Measurements from ENCODE around the gene ZNF555. TPM values are rescaled to one million over a fixed set of nuclear protein-coding genes. Genes with fewer than 3 reads are reported as not detected.
A peak's percentile ranks its signal among the peaks of the same experiment; 100 is the strongest.
"Not testable (repeated sequence)": the region's sequence is repeated elsewhere in the genome, so short reads cannot be mapped to it uniquely, and the experiment has no call there.

ZNF555 gene
- total RNA-seq, 2 donors from 2014 or later: 1.3 to 2.8 TPM

DNA sequence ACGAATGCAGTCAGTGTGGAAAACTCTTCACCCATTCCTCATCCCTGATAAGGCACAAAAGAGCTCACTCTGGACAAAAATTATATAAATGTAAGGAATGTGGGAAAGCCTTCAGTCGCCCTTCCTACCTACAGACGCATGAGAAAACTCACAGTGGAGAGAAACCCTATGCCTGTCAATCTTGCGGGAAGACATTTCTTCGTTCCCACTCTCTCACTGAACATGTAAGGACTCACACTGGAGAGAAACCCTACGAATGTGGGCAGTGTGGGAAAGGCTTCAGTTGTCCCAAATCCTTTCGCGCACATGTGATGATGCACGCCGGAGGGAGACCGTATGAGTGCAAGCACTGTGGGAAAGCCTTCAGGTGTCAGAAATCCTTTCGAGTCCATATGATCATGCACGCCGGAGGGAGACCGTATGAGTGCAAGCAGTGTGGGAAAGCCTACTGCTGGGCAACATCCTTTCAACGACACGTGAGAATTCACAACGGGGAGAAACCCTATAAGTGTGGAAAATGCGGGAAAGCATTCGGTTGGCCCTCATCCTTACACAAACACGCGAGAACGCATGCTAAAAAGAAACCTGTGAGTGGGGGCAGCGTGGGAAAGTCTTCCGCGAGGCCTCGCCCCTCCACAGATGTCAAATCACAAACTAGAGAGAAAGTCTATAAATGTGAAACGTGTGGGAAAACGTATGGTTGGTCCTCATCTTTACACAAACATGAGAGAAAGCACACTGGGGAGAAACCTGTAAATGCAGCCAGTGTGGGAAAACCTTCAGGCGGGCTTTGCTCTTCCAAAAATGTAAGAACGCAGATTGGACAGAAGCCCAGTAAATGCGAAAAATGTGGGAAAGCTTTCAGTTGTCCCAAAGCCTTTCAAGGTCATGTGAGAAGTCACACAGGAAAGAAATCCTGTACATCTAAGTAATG lies 36.4 kb downstream of the ZNF555 start:
- ATAC-seq (no peak), DNase-seq (ENCODE audit: low spot score in 2 of 2) (no peak)
- peaks cover 12 to 17% of the 10 kb centered on the region in 2 donors for H3K36me3 Mint-ChIP-seq
- no peak overlapping the region for H3K27ac Mint-ChIP-seq
- H3K9me3 Mint-ChIP-seq: peaks cover 0 to 6% of the 10 kb centered on the region in 2 donors

DNA sequence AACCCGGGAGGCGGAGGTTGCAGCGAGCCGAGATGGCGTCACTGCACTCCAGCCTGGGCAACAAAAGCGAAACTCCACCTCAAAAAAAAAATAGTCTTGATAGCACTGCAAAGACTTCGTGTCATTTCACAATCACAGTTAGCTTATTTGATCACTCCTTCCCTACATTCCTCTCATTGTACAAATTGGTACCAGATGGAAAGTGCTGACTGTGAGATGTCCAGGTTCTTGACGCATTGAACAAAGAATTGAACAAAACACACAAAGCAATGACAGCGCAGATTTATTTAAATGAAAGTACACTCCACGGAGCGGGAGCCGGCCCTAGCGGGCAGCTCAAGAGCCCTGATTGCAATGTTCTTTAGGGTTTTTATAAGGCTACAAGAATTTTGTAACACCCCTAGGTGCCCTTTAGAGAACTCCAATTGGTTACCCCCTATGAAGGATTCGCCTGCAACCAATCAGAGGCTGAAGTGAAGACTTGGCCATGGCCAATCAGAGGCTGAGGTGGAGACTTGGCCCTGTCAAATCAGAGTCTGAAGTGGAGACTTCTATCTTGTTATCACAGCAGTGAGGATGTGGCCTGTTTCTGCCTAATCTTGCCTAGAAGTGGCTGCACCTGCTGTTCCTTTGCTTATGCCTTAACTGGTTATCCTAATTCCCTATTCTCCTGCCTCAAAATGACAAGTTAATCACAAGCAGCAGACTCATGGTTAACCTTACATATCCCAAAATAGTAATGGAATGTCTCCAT lies 42.6 kb downstream of the ZNF555 start:
- no peaks in the 10 kb centered on the region for H3K36me3 Mint-ChIP-seq
- peaks cover 0 to 5% of the 10 kb centered on the region in 2 donors for H3K9me3 Mint-ChIP-seq
- no peak for ATAC-seq
- DNase-seq (ENCODE audit: low spot score in 2 of 2): no peak
- no peak overlapping the region for H3K27ac Mint-ChIP-seq

GRCh38 chr19:2885736-2886135 lies 44.5 kb downstream of the ZNF555 start:
- Mint-ChIP-seq H3K36me3 (no peaks in the 10 kb centered on the region), H3K27ac (no peak overlapping the region), H3K9me3 (no peaks in the 10 kb centered on the region)
- DNase-seq (ENCODE audit: low spot score in 2 of 2) (no peak), ATAC-seq (no peak)

- peak overlapping the region in 1 of 2 donors; percentile 25 for H3K27ac Mint-ChIP-seq
- peak; percentile 37 to 49 for ATAC-seq
- DNase-seq (ENCODE audit: low spot score in 2 of 2): no peak
- H3K36me3 Mint-ChIP-seq: no peaks in the 10 kb centered on the region
- H3K9me3 Mint-ChIP-seq: no peaks in the 10 kb centered on the region
These were observed 46.2 kb downstream of the ZNF555 start for GRCh38 chr19:2887391-2887914.

DNA sequence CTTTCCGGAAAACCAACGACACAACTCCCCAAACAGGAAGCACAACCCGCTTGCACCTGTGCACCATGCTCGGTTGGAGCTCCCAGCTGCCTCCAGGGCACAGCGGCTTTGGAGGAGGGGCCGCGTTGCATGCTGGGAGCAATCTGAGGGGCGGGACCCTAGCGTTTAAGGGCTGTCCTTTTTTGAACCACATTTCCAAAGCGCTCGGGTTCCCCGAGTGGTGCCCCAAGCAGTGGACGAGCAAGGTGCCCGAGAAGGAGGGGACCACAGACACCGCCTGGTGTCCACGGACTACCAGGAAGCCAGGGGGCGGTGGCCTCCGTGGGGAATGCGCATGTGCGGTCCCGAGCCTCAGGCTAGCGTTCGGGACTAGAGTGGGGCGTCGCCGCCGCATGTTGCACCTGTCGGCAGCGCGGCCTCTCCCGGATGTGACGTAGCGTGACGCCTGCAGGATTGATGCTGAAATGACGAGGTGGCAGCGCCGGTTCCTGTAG lies 47.5 kb downstream of the ZNF555 start:
- no peaks in the 10 kb centered on the region for H3K36me3 Mint-ChIP-seq
- DNase-seq (ENCODE audit: low spot score in 2 of 2) (peak; percentile 31 to 66), ATAC-seq (peak; percentile 68 to 73)
- H3K27ac Mint-ChIP-seq: no peak overlapping the region
- H3K9me3 Mint-ChIP-seq: no peaks in the 10 kb centered on the region

DNA sequence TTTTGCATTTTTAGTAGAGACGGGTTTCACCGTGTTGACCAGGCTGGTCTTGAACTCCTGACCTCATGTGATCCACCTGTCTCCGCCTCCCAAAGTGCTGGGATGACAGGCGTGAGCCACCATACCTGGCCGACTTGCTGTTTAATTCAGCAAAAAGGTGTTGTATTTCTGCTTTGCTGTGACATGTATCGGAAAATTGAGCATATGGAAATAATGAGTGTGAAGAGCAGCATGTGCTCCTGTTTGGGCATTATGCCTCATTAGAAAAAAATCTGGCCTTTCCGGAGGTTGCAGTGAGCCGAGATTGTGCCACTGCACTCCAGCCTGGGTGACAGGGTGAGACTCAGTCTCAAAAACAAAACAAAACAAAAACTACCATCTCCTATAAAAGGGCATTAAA lies 49.3 kb downstream of the ZNF555 start:
- not testable (repeated sequence) for H3K36me3 Mint-ChIP-seq; DNase-seq (ENCODE audit: low spot score in 2 of 2); ATAC-seq; H3K9me3 Mint-ChIP-seq; H3K27ac Mint-ChIP-seq

DNA sequence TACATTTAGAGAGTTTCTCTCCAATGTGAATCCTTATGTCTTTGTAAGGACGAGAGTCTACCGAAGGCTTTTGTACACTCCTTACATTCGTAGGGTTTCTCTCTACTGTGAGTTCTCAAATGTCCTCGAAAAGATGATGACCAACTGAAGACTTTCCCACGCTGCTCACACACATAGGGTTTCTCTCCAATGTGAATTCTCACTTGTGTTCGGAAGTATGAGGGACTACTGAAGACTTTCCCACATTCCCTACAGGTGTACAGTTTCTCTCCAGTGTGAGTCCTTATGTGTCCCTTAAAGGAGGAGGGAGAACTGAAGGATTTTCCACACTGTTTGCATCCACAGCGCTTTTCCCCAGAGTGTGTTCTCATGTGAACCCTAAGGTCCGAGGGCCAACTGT lies 55.4 kb downstream of the ZNF555 start:
- peaks cover 3 to 10% of the 10 kb centered on the region in 2 donors for H3K9me3 Mint-ChIP-seq
- peaks cover 0 to 22% of the 10 kb centered on the region in 2 donors for H3K36me3 Mint-ChIP-seq
- no peak overlapping the region for H3K27ac Mint-ChIP-seq
- DNase-seq (ENCODE audit: low spot score in 2 of 2): no peak
- no peak for ATAC-seq

GRCh38 chr19:2900296-2901252 lies 59.3 kb downstream of the ZNF555 start, which contains the start of gene ZNF57:
ZNF57 (plus strand) TSS chr19:2900928; CDS start chr19:2901046, 118 bp downstream.
- DNase-seq (ENCODE audit: low spot score in 2 of 2) (peak; percentile 97), ATAC-seq (peak; percentile 98)
- Mint-ChIP-seq H3K36me3 (peaks cover 0 to 18% of the 10 kb centered on the region in 2 donors), H3K9me3 (peaks cover 3 to 10% of the 10 kb centered on the region in 2 donors), H3K27ac (peak within 1 kb of the TSS; percentile 91 to 95)

DNA sequence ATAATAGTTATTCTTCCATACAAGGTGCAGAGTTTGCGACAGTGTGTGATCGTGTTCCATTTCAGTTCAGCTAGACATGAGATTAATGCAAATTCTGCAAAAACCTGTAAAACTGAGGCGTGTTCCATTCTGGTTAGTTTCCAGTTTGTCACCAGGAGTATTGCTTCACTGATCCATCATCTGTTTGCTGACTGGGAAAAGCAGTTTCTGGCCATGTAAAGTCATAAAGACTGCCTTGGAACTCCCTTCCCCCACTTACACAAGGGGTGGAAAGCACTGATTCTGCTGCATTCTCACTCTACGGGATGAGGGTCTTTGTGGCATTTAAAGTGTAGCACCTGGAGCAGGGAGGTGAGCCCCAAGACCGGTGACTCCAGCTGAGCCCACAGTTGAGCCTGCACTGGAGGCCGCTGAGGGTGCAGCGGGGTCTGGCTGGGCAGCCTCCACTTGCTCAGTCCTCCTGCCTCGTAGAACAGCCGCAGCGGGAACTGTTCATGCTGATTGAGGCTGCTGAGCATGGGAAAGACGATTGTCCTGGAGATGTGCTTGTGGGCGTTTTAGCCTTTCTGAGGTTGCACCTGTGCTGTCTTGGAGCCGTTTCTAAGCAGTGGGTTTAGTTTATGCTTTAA lies 61.4 kb downstream of the ZNF555 start:
- H3K27ac Mint-ChIP-seq: no peak overlapping the region
- DNase-seq (ENCODE audit: low spot score in 2 of 2) (no peak), ATAC-seq (no peak)
- H3K36me3 Mint-ChIP-seq: peaks cover 0 to 11% of the 10 kb centered on the region in 2 donors
- peaks cover 0 to under 1% of the 10 kb centered on the region in 2 donors for H3K9me3 Mint-ChIP-seq

GRCh38 chr19:2903326-2903725 lies 62.1 kb downstream of the ZNF555 start:
- ATAC-seq; DNase-seq (ENCODE audit: low spot score in 2 of 2); H3K9me3 Mint-ChIP-seq; H3K27ac Mint-ChIP-seq; H3K36me3 Mint-ChIP-seq: not testable (repeated sequence)

GRCh38 chr19:2905918-2906519 lies 64.7 kb downstream of the ZNF555 start:
- peaks cover 0 to 5% of the 10 kb centered on the region in 2 donors for H3K9me3 Mint-ChIP-seq
- peaks cover 0 to 11% of the 10 kb centered on the region in 2 donors for H3K36me3 Mint-ChIP-seq
- DNase-seq (ENCODE audit: low spot score in 2 of 2) (no peak), ATAC-seq (no peak)
- no peak overlapping the region for H3K27ac Mint-ChIP-seq

- no peak overlapping the region for H3K27ac Mint-ChIP-seq
- peaks cover 0 to 5% of the 10 kb centered on the region in 2 donors for H3K9me3 Mint-ChIP-seq
- ATAC-seq (no peak), DNase-seq (ENCODE audit: low spot score in 2 of 2) (no peak)
- peaks cover 0 to 16% of the 10 kb centered on the region in 2 donors for H3K36me3 Mint-ChIP-seq
These were observed 65.4 kb downstream of the ZNF555 start for GRCh38 chr19:2906631-2907195.

All from activated naive CD4-positive, alpha-beta T cell treated with anti-CD3 and anti-CD28 coated beads, Interleukin-2, amount 50 U/mL, for 72 hours (primary cell).